Endodermal cell (in vitro differentiated cells): ENCODE measurements around the gene CHST11. TPM values are rescaled to one million over a fixed set of nuclear protein-coding genes. Genes with fewer than 3 reads are reported as not detected.

ENCODE experiments used
- DNase-seq: peaks from one replicate; pipeline ENCODE4 v3.0.0-alpha.2; 2017
- H3K27ac ChIP-seq: 2 replicates; pipeline ENCODE4 v1.5.1; 2013; ENCODE audit warnings: mild to moderate bottlenecking, low read depth, low read length, moderate library complexity
- H3K27me3 ChIP-seq: 2 replicates; pipeline ENCODE4 v1.6.1; 2013; ENCODE audit warnings: mild to moderate bottlenecking, low read length, moderate library complexity; ENCODE audit not compliant: insufficient read depth, control insufficient read depth, poor library complexity, severe bottlenecking
- H3K36me3 ChIP-seq: 2 replicates; pipeline ENCODE4 v1.7.0; 2013; ENCODE audit warnings: mild to moderate bottlenecking, low read length, moderate library complexity; ENCODE audit not compliant: control insufficient read depth, insufficient read depth
- H3K4me1 ChIP-seq: one replicate; pipeline ENCODE4 v1.7.0; 2013; ENCODE audit warnings: low read length; ENCODE audit not compliant: control insufficient read depth, insufficient read depth
- H3K4me3 ChIP-seq: 2 replicates; pipeline ENCODE4 v1.5.1; 2013; ENCODE audit warnings: mild to moderate bottlenecking, low read length, moderate library complexity
- H3K9ac ChIP-seq: 2 replicates; pipeline ENCODE4 v1.6.1; 2013; ENCODE audit warnings: mild to moderate bottlenecking, low read length, moderate library complexity; ENCODE audit not compliant: poor library complexity, severe bottlenecking; ENCODE audit errors: extremely low read depth
- H3K9me3 ChIP-seq: 2 replicates; pipeline ENCODE4 v1.6.1; 2013; ENCODE audit warnings: mild to moderate bottlenecking, low read length, moderate library complexity; ENCODE audit not compliant: control insufficient read depth
- H3K27ac Mint-ChIP-seq: 2 replicates; pipeline ENCODE4 v1.8.0; 2020; ENCODE audit warnings: mixed read lengths
- H3K27me3 Mint-ChIP-seq: 2 replicates; pipeline ENCODE4 v1.8.0; 2021; ENCODE audit warnings: mild to moderate bottlenecking, mixed read lengths; ENCODE audit not compliant: insufficient read depth
- H3K36me3 Mint-ChIP-seq: 2 replicates; pipeline ENCODE4 v1.8.0; 2020; ENCODE audit warnings: low read depth, mixed read lengths
- H3K4me1 Mint-ChIP-seq: 2 replicates; pipeline ENCODE4 v1.8.0; 2020; ENCODE audit warnings: mixed read lengths
- H3K4me3 Mint-ChIP-seq: 2 replicates; pipeline ENCODE4 v1.8.0; 2020; ENCODE audit warnings: mild to moderate bottlenecking, moderate library complexity, mixed read lengths
- H3K9me3 Mint-ChIP-seq: 2 replicates; pipeline ENCODE4 v1.8.0; 2020; ENCODE audit warnings: mild to moderate bottlenecking, mixed read lengths
- CTCF ChIP-seq: fragments of 200-600 bp; sonication (generic); conservative IDR thresholded peaks from 2 replicates; pipeline ENCODE4 v1.5.0; 2021; ENCODE audit warnings: antibody characterized with exemption, mild to moderate bottlenecking
- WGBS, 2 experiments: methylation state at CpG; one replicate each; pipeline versions ENCODE4 v1.1.5 to v1.1.7; 2013; ENCODE audit warnings: missing lambda C conversion rate in 2 of 2, mixed read lengths in 1 of 2; ENCODE audit not compliant: insufficient coverage in 1 of 2, insufficient read length in 1 of 2; 5-methylcytosine and 5-hydroxymethylcytosine counted together
- total RNA-seq, 2 donors: library from RNA; stranded (reverse); fragmentation: NEBNext Ultra II Directional in 1 of 2; extraction: Animal tissue kit (Norgen Biotek cat#: 25700) in 1 of 2; gene quantifications; 2 replicates in 1 of 2; 3 replicates in 1 of 2; pipeline ENCODE4 v1.2.1, GENCODE V29; 2021

The CHST11 gene
- total RNA-seq, 2 donors from 2014 or later: 30.7 to 36.2 TPM

- Histone ChIP-seq H3K9me3 (no peaks in the 10 kb centered on the region), H3K27me3 (no peaks in the 10 kb centered on the region), H3K36me3 (peaks cover 3% of the 10 kb centered on the region), H3K27ac (no peak overlapping the region), H3K9ac (no peak overlapping the region), H3K4me3 (no peak overlapping the region), H3K4me1 (no peaks in the 10 kb centered on the region)
- Mint-ChIP-seq H3K27ac (no peak overlapping the region), H3K27me3 (no peaks in the 10 kb centered on the region), H3K36me3 (peaks cover 7% of the 10 kb centered on the region), H3K4me1 (no peaks in the 10 kb centered on the region), H3K4me3 (no peak overlapping the region), H3K9me3 (no peaks in the 10 kb centered on the region)
- 79 to 83% methylated on average over 2 to 3 of the region's 3 CpGs for WGBS, 2 experiments
- no peak for TF ChIP-seq CTCF
- no peak for DNase-seq
Observed at GRCh38 chr12:104686196-104686595, 229.4 kb downstream of the CHST11 start.

GRCh38 chr12:104687823-104688573, 231.2 kb downstream of the CHST11 start:
- Histone ChIP-seq H3K36me3 (peaks cover 15% of the 10 kb centered on the region), H3K9me3 (peaks cover 13% of the 10 kb centered on the region), H3K4me3 (no peak overlapping the region), H3K9ac (no peak overlapping the region), H3K27ac (no peak overlapping the region), H3K27me3 (no peaks in the 10 kb centered on the region), H3K4me1 (no peaks in the 10 kb centered on the region)
- Mint-ChIP-seq H3K9me3 (peaks cover 10% of the 10 kb centered on the region), H3K27me3 (no peaks in the 10 kb centered on the region), H3K36me3 (peaks cover 18% of the 10 kb centered on the region), H3K4me1 (no peaks in the 10 kb centered on the region), H3K4me3 (no peak overlapping the region), H3K27ac (no peak overlapping the region)
- no peak for TF ChIP-seq CTCF
- DNase-seq: no peak
- WGBS, 2 experiments: 94 to 98% methylated on average over 7 to 11 of the region's 11 CpGs

- no peak for TF ChIP-seq CTCF
- H3K27ac ChIP-seq: no peak overlapping the region
- H3K9me3 Mint-ChIP-seq: peaks cover 15% of the 10 kb centered on the region
- peaks cover 26% of the 10 kb centered on the region for H3K36me3 Mint-ChIP-seq
- no peak overlapping the region for H3K27ac Mint-ChIP-seq
- no peaks in the 10 kb centered on the region for H3K4me1 Mint-ChIP-seq
- H3K9ac ChIP-seq: no peak overlapping the region
- H3K36me3 ChIP-seq: peaks cover 21% of the 10 kb centered on the region
- H3K4me1 ChIP-seq: no peaks in the 10 kb centered on the region
- peaks cover 18% of the 10 kb centered on the region for H3K9me3 ChIP-seq
- no peak overlapping the region for H3K4me3 Mint-ChIP-seq
- H3K27me3 Mint-ChIP-seq: no peaks in the 10 kb centered on the region
- peak; percentile 39 for DNase-seq
- WGBS, 2 experiments: 86 to 87% methylated on average over 3 to 4 of the region's 4 CpGs
- H3K27me3 ChIP-seq: no peaks in the 10 kb centered on the region
- H3K4me3 ChIP-seq: no peak overlapping the region
Observed at GRCh38 chr12:104689635-104690034, 232.9 kb downstream of the CHST11 start.
